Activated T-helper 2 cell treated with anti-CD3 and anti-CD28 coated beads, Interferon-gamma antibody, Interleukin-2, Interleukin-4, amounts not matched to agents 10 μg/mL and 5 μg/mL and 100 μg/mL, durations not matched to agents 14 hours and 24 hours and 36 hours (primary cell): ENCODE results near the gene MYO15B. TPM values are rescaled to one million over a fixed set of nuclear protein-coding genes. Genes with fewer than 3 reads are reported as not detected.
A peak's percentile ranks its signal among the peaks of the same experiment; 100 is the strongest.
"Not testable (repeated sequence)": the region's sequence is repeated elsewhere in the genome, so short reads cannot be mapped to it uniquely, and the experiment has no call there.

ENCODE experiments used
- DNase-seq: peaks from one replicate; pipeline ENCODE4 v3.0.0; 2021; ENCODE audit warnings: low spot score
- H3K27ac Mint-ChIP-seq: one replicate; pipeline ENCODE4 v1.8.0; 2021; ENCODE audit warnings: mixed read lengths
- H3K27me3 Mint-ChIP-seq: one replicate; pipeline ENCODE4 v1.8.0; 2021; ENCODE audit warnings: low read depth, mixed read lengths
- H3K36me3 Mint-ChIP-seq: one replicate; pipeline ENCODE4 v1.8.0; 2021; ENCODE audit warnings: low read depth, mixed read lengths
- H3K4me1 Mint-ChIP-seq: one replicate; pipeline ENCODE4 v1.8.0; 2021; ENCODE audit warnings: low read depth, mixed read lengths
- H3K4me3 Mint-ChIP-seq: one replicate; pipeline ENCODE4 v1.8.0; 2021; ENCODE audit warnings: low read depth, mild to moderate bottlenecking, moderate library complexity, mixed read lengths
- H3K9me3 Mint-ChIP-seq: one replicate; pipeline ENCODE4 v1.8.0; 2021; ENCODE audit warnings: mixed read lengths
- intact Hi-C: fragments of 100-400 bp; cut with micrococcal nuclease; formaldehyde crosslinking; loops from one replicate; pipeline ENCODE4 v1.15.1; 2023
- total RNA-seq: library from RNA; stranded (reverse); gene quantifications from 2 replicates; pipeline ENCODE4 v1.2.3, GENCODE V29; 2022

Gene MYO15B
- total RNA-seq, 1 donor from 2014 or later, result 33.9 TPM

GRCh38 chr17:75574404-75575036 lies 13.1 kb upstream of the MYO15B start:
- Mint-ChIP-seq H3K36me3 (no peaks in the 10 kb centered on the region), H3K27me3 (no peaks in the 10 kb centered on the region), H3K27ac (no peak overlapping the region), H3K4me3 (no peak overlapping the region), H3K9me3 (no peaks in the 10 kb centered on the region), H3K4me1 (peaks cover 3% of the 10 kb centered on the region)
- DNase-seq, result no peak
- intact Hi-C loops, result no loop called here

GRCh38 chr17:75575197-75575596 lies 12.4 kb upstream of the MYO15B start:
- Mint-ChIP-seq H3K4me3 (no peak overlapping the region), H3K27me3 (no peaks in the 10 kb centered on the region), H3K9me3 (no peaks in the 10 kb centered on the region), H3K36me3 (no peaks in the 10 kb centered on the region), H3K4me1 (peaks cover 3% of the 10 kb centered on the region), H3K27ac (no peak overlapping the region)
- intact Hi-C loops, result no loop called here
- no peak for DNase-seq

- H3K4me1 Mint-ChIP-seq, result peaks cover 3% of the 10 kb centered on the region
- no peaks in the 10 kb centered on the region for H3K27me3 Mint-ChIP-seq
- no peaks in the 10 kb centered on the region for H3K9me3 Mint-ChIP-seq
- H3K36me3 Mint-ChIP-seq, result no peaks in the 10 kb centered on the region
- H3K27ac Mint-ChIP-seq, result no peak overlapping the region
- no peak overlapping the region for H3K4me3 Mint-ChIP-seq
- no peak for DNase-seq
- intact Hi-C loops, result no loop called here
Observed at GRCh38 chr17:75575728-75576127, 11.9 kb upstream of the MYO15B start.

- Mint-ChIP-seq H3K4me3 (no peak overlapping the region), H3K27ac (no peak overlapping the region), H3K9me3 (no peaks in the 10 kb centered on the region), H3K4me1 (peaks cover 8% of the 10 kb centered on the region), H3K27me3 (peaks cover 2% of the 10 kb centered on the region), H3K36me3 (no peaks in the 10 kb centered on the region)
- no peak for DNase-seq
- intact Hi-C loops, result no loop called here
Observed at GRCh38 chr17:75576661-75577060, 10.9 kb upstream of the MYO15B start.

GRCh38 chr17:75581121-75581725 lies 6.4 kb upstream of the MYO15B start:
- not testable (repeated sequence) for H3K4me1 Mint-ChIP-seq, H3K36me3 Mint-ChIP-seq, H3K9me3 Mint-ChIP-seq, H3K27ac Mint-ChIP-seq
- intact Hi-C loops, result loop anchor here (10.0 kb wide), 1 partner anchor 316 kb away; the partner anchor contains the start of genes GGA3 and MRPS7
- H3K27me3 Mint-ChIP-seq, result peaks cover 15% of the 10 kb centered on the region
- DNase-seq, result peak; percentile 44
- peak overlapping the region; percentile 77 for H3K4me3 Mint-ChIP-seq

- H3K9me3 Mint-ChIP-seq, DNase-seq, H3K27ac Mint-ChIP-seq, H3K36me3 Mint-ChIP-seq, H3K4me3 Mint-ChIP-seq: not testable (repeated sequence)
- intact Hi-C loops, result loop anchor here (10.0 kb wide), 1 partner anchor 318 kb away; the partner anchor contains the start of genes GGA3 and MRPS7
- Mint-ChIP-seq H3K27me3 (peaks cover 26% of the 10 kb centered on the region), H3K4me1 (peaks cover 11% of the 10 kb centered on the region)
Observed at GRCh38 chr17:75583197-75583596, 4.4 kb upstream of the MYO15B start.

- Mint-ChIP-seq H3K9me3 (no peaks in the 10 kb centered on the region), H3K4me3 (no peak overlapping the region), H3K27ac (no peak overlapping the region), H3K27me3 (peaks cover 26% of the 10 kb centered on the region), H3K4me1 (peaks cover 11% of the 10 kb centered on the region), H3K36me3 (no peaks in the 10 kb centered on the region)
- no peak for DNase-seq
- intact Hi-C loops, result loop anchor here (5.0 to 10.0 kb wide), 2 partner anchors 162 to 320 kb away; partner anchors contain the start of genes GGA3 and MRPS7
Observed at GRCh38 chr17:75584849-75585175, 2.8 kb upstream of the MYO15B start.

- no peaks in the 10 kb centered on the region for H3K9me3 Mint-ChIP-seq
- H3K27ac Mint-ChIP-seq, result no peak overlapping the region
- peaks cover 22% of the 10 kb centered on the region for H3K27me3 Mint-ChIP-seq
- no peak for DNase-seq
- intact Hi-C loops, result loop anchor here (1.0 to 10.0 kb wide), 5 partner anchors 64 to 324 kb away; partner anchors contain the start of genes GGA3, LLGL2, MRPS7 and TSEN54
- H3K4me1 Mint-ChIP-seq, result peaks cover 2% of the 10 kb centered on the region
- H3K4me3 Mint-ChIP-seq, result peak overlapping the region; percentile 45
- H3K36me3 Mint-ChIP-seq, result no peaks in the 10 kb centered on the region
Observed at GRCh38 chr17:75588596-75589011, 1.0 kb downstream of the MYO15B start.

- H3K4me3 Mint-ChIP-seq, result peak overlapping the region; percentile 72
- H3K36me3 Mint-ChIP-seq, result no peaks in the 10 kb centered on the region
- H3K9me3 Mint-ChIP-seq, result no peaks in the 10 kb centered on the region
- peaks cover 2% of the 10 kb centered on the region for H3K4me1 Mint-ChIP-seq
- no peak overlapping the region for H3K27ac Mint-ChIP-seq
- peak; percentile 88 for DNase-seq
- peaks cover 22% of the 10 kb centered on the region for H3K27me3 Mint-ChIP-seq
- intact Hi-C loops, result loop anchor here (1.0 to 10.0 kb wide), 5 partner anchors 64 to 324 kb away; partner anchors contain the start of genes GGA3, LLGL2, MRPS7 and TSEN54
Observed at GRCh38 chr17:75589012-75589918, 1.7 kb downstream of the MYO15B start.

- H3K27ac Mint-ChIP-seq, result no peak overlapping the region
- no peak for DNase-seq
- intact Hi-C loops, result loop anchor here (1.0 to 10.0 kb wide), 5 partner anchors 65 to 325 kb away; partner anchors contain the start of genes GGA3, LLGL2, MRPS7 and TSEN54
- H3K4me3 Mint-ChIP-seq, result peak overlapping the region; percentile 17
- peaks cover 22% of the 10 kb centered on the region for H3K27me3 Mint-ChIP-seq
- no peaks in the 10 kb centered on the region for H3K9me3 Mint-ChIP-seq
- peaks cover 2% of the 10 kb centered on the region for H3K4me1 Mint-ChIP-seq
- H3K36me3 Mint-ChIP-seq, result no peaks in the 10 kb centered on the region
Observed at GRCh38 chr17:75589919-75590303, 2.3 kb downstream of the MYO15B start.

GRCh38 chr17:75590314-75590761 lies 2.7 kb downstream of the MYO15B start:
- Mint-ChIP-seq H3K27ac (no peak overlapping the region), H3K4me3 (peak overlapping the region; percentile 17), H3K36me3 (no peaks in the 10 kb centered on the region), H3K27me3 (peaks cover 19% of the 10 kb centered on the region), H3K4me1 (peaks cover 2% of the 10 kb centered on the region), H3K9me3 (no peaks in the 10 kb centered on the region)
- DNase-seq, result no peak
- intact Hi-C loops, result no loop called here

GRCh38 chr17:75590849-75591721 lies 3.5 kb downstream of the MYO15B start:
- Mint-ChIP-seq H3K4me1 (peaks cover 2% of the 10 kb centered on the region), H3K36me3 (no peaks in the 10 kb centered on the region), H3K27ac (no peak overlapping the region), H3K9me3 (no peaks in the 10 kb centered on the region), H3K27me3 (peaks cover 12% of the 10 kb centered on the region), H3K4me3 (peak overlapping the region; percentile 35)
- no peak for DNase-seq
- intact Hi-C loops, result no loop called here
